ENCODE measurements around the gene HVCN1. TPM values are rescaled to one million over a fixed set of nuclear protein-coding genes. Genes with fewer than 3 reads are reported as not detected.

The HVCN1 gene
- total and polyA plus RNA-seq, 4 donors, result 9.1 to 16.7 (median 10.8) TPM

GRCh38 chr12:110728628-110729027, 39.7 kb upstream of the HVCN1 start:
- Histone ChIP-seq H3K4me1 (ENCODE audit: control insufficient read depth in 5 of 5, insufficient read depth in 5 of 5, low read length in 5 of 5) (peaks cover 3 to 25% (median 9%) of the 10 kb centered on the region in 5 donors), H3K27me3 (ENCODE audit: control insufficient read depth in 3 of 3, insufficient read depth in 3 of 3, low read length in 2 of 3) (no peaks in the 10 kb centered on the region), H3K36me3 (ENCODE audit: control insufficient read depth in 4 of 4, insufficient read depth in 4 of 4, low read length in 4 of 4) (peaks cover 21 to 47% (median 29%) of the 10 kb centered on the region in 4 donors), H3K9me3 (ENCODE audit: control insufficient read depth in 4 of 4, insufficient read depth in 3 of 4, low read length in 3 of 4) (peaks cover 0 to 2% (median 0%) of the 10 kb centered on the region in 4 donors), H3K9ac (ENCODE audit: insufficient read depth in 1 of 2, low read length in 2 of 2) (no peak overlapping the region), H3K27ac (ENCODE audit: low read depth in 1 of 2, low read length in 1 of 2) (no peak overlapping the region), H3K4me3 (no peak overlapping the region)
- WGBS, 2 donors, result 97 to 100% methylated on average over 1 of the region's 1 CpG
- no peak for ATAC-seq (ENCODE audit: insufficient read depth, low FRiP score)
- TF ChIP-seq CTCF (IDR thresholded peaks at IDR 0.05; ENCODE audit: control extremely low read depth, extremely low read depth), result no peak
- DNase-seq, result no peak

GRCh38 chr12:110726708-110727369, 37.9 kb upstream of the HVCN1 start:
- H3K27ac ChIP-seq (ENCODE audit: low read depth in 1 of 2, low read length in 1 of 2), result no peak overlapping the region
- no peaks in the 10 kb centered on the region for H3K27me3 ChIP-seq (ENCODE audit: control insufficient read depth in 3 of 3, insufficient read depth in 3 of 3, low read length in 2 of 3)
- ATAC-seq (ENCODE audit: insufficient read depth, low FRiP score) (no peak), DNase-seq (no peak)
- WGBS, 2 donors, result 93 to 94% methylated on average over 9 of the region's 9 CpGs
- no peak for TF ChIP-seq CTCF (IDR thresholded peaks at IDR 0.05; ENCODE audit: control extremely low read depth, extremely low read depth)
- H3K9ac ChIP-seq (ENCODE audit: insufficient read depth in 1 of 2, low read length in 2 of 2), result no peak overlapping the region
- no peak overlapping the region for H3K4me3 ChIP-seq
- H3K36me3 ChIP-seq (ENCODE audit: control insufficient read depth in 4 of 4, insufficient read depth in 4 of 4, low read length in 4 of 4), result peaks cover 29 to 57% (median 39%) of the 10 kb centered on the region in 4 donors
- H3K9me3 ChIP-seq (ENCODE audit: control insufficient read depth in 4 of 4, insufficient read depth in 3 of 4, low read length in 3 of 4), result peaks cover 0 to 2% (median 0%) of the 10 kb centered on the region in 4 donors
- peaks cover 0 to 8% (median 4%) of the 10 kb centered on the region in 5 donors for H3K4me1 ChIP-seq (ENCODE audit: control insufficient read depth in 5 of 5, insufficient read depth in 5 of 5, low read length in 5 of 5)

- TF ChIP-seq CTCF (IDR thresholded peaks at IDR 0.05; ENCODE audit: control extremely low read depth, extremely low read depth), result no peak
- Histone ChIP-seq H3K27me3 (ENCODE audit: control insufficient read depth in 3 of 3, insufficient read depth in 3 of 3, low read length in 2 of 3) (no peaks in the 10 kb centered on the region), H3K4me1 (ENCODE audit: control insufficient read depth in 5 of 5, insufficient read depth in 5 of 5, low read length in 5 of 5) (peaks cover 0 to 1% (median 0%) of the 10 kb centered on the region in 5 donors), H3K4me3 (no peak overlapping the region), H3K27ac (ENCODE audit: low read depth in 1 of 2, low read length in 1 of 2) (no peak overlapping the region), H3K9me3 (ENCODE audit: control insufficient read depth in 4 of 4, insufficient read depth in 3 of 4, low read length in 3 of 4) (peaks cover 0 to 2% (median 0%) of the 10 kb centered on the region in 4 donors), H3K9ac (ENCODE audit: insufficient read depth in 1 of 2, low read length in 2 of 2) (no peak overlapping the region), H3K36me3 (ENCODE audit: control insufficient read depth in 4 of 4, insufficient read depth in 4 of 4, low read length in 4 of 4) (peaks cover 29 to 59% (median 43%) of the 10 kb centered on the region in 4 donors)
- WGBS, 2 donors, result 94 to 95% methylated on average over 4 of the region's 4 CpGs
- no peak for ATAC-seq (ENCODE audit: insufficient read depth, low FRiP score)
- DNase-seq, result no peak
These were observed 37.1 kb upstream of the HVCN1 start for GRCh38 chr12:110726028-110726427.

All from lung (tissue), 12 donors.